Naive B cell (primary cell): ENCODE measurements around the gene SAMHD1. TPM values are rescaled to one million over a fixed set of nuclear protein-coding genes. Genes with fewer than 3 reads are reported as not detected.
"Not testable (repeated sequence)": the region's sequence is repeated elsewhere in the genome, so short reads cannot be mapped to it uniquely, and the experiment has no call there.

Source experiments
- ATAC-seq, 2 donors: fragments of 150-1000 bp; cut with Tn5 transposase; 2 replicates each; pipeline ENCODE4 v1.10.0; 2021; ENCODE audit warnings: low read depth in 2 of 2, mild to moderate bottlenecking in 2 of 2, moderate library complexity in 2 of 2
- DNase-seq: peaks from one replicate; pipeline ENCODE4 v3.0.0; 2022
- H3K27ac Mint-ChIP-seq, 6 donors: one replicate each; pipeline ENCODE4 v1.8.0; 2020 to 2022; ENCODE audit warnings: mild to moderate bottlenecking in 6 of 6, mixed read lengths in 6 of 6, moderate library complexity in 5 of 6, inconsistent platforms in 2 of 6
- H3K27me3 Mint-ChIP-seq, 3 donors: one replicate each; pipeline ENCODE4 v1.8.0; 2021 to 2022; ENCODE audit warnings: mixed read lengths in 3 of 3, mild to moderate bottlenecking in 1 of 3
- H3K36me3 Mint-ChIP-seq, 2 donors: one replicate each; pipeline ENCODE4 v1.8.0; 2020 to 2022; ENCODE audit warnings: mixed read lengths in 2 of 2, inconsistent platforms in 1 of 2, mild to moderate bottlenecking in 1 of 2
- H3K4me1 Mint-ChIP-seq, 3 donors: one replicate each; pipeline ENCODE4 v1.8.0; 2020 to 2022; ENCODE audit warnings: mixed read lengths in 3 of 3, inconsistent platforms in 1 of 3, mild to moderate bottlenecking in 1 of 3, moderate library complexity in 1 of 3
- H3K4me3 Mint-ChIP-seq, 8 donors: one replicate each; pipeline ENCODE4 v1.8.0; 2020 to 2022; ENCODE audit warnings: mild to moderate bottlenecking in 8 of 8, mixed read lengths in 8 of 8, moderate library complexity in 8 of 8, inconsistent platforms in 2 of 8
- H3K9me3 Mint-ChIP-seq, 7 donors: one replicate each; pipeline ENCODE4 v1.8.0; 2020 to 2022; ENCODE audit warnings: mixed read lengths in 7 of 7, mild to moderate bottlenecking in 5 of 7, inconsistent platforms in 2 of 7, moderate library complexity in 1 of 7
- polyA plus RNA-seq, 6 donors: library from polyadenylated mRNA; unstranded; fragments of 300-500 nt; fragmentation: Illumina TruSeq; gene quantifications; one replicate each; pipeline ENCODE4 v1.2.3, GENCODE V29; 2021; ENCODE audit warnings: low read depth in 6 of 6

The SAMHD1 gene
- 10 to 100 TPM; 13.8 to 25.1 (median 20.1) TPM for polyA plus RNA-seq

DNA sequence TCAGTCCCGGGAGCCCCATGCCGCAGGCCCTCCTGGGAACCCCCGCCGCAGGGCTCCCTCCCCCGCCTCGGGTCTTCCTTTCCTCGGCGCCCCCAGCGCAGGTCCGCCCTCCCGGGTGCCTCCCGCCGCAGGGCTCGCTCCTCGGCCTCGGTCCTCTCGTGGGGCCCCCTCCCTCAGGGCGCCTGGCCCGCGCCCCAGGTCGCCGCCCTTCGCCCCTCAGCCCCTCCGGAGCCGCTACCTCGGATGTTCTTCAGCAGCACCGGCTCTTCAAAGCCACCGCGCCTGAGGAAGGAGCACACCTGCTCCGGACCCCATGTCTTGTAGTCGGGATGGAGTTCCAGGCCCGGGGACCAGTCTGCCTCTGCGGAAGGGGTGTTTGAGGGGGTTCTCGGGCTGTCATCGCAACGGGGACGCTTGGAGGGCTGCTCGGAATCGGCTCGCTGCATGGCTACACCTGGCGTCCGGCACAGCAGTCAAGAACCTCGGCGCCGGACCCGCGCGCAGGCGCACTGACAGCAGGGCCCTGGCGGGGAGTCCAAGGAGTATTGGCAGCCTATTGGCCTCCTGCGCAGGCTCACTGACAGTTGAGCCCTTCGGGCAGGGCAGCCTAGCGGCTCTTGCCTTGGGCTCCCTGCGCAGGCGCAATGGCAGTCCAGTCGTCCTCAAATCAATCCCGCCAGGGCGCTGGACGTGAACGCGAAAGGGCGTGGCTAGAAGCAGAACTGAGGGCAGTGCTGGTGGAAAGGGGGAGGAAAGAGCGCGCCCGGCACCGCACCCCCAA is at the start of gene SAMHD1:
Gene SAMHD1, minus strand, starts transcription at position 511 of the 781 bp plus-strand sequence. Its CDS starts 65 bp downstream, at position 446.
- peak; percentile 85 for DNase-seq
- Mint-ChIP-seq H3K9me3 (no peaks in the 10 kb centered on the region), H3K36me3 (no peaks in the 10 kb centered on the region), H3K4me3 (peak within 1 kb of the TSS; percentile 88 to 98 (median 97)), H3K27me3 (no peaks in the 10 kb centered on the region), H3K4me1 (peaks cover 19 to 29% (median 25%) of the 10 kb centered on the region in 3 donors), H3K27ac (peak within 1 kb of the TSS; percentile 78 to 94 (median 92))
- peak; percentile 88 to 90 for ATAC-seq

DNA sequence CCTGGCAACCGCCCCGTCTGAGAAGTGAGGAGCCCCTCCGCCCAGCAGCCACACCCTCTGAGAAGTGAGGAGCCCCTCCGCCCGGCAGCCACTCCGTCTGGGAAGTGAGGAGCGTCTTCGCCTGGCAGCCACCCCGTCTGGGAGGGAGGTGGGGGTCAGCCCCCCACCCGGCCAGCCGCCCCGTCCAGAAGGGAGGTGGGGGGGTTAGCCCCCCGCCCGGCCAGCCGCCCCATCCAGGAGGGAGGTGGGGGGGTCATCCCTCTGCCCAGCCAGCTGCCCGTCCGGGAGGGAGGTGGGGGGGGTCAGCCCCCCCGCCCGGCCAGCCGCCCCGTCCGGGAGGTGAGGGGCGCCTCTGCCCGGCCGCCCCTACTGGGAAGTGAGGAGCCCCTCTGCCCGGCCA is 48.7 kb upstream of the SAMHD1 start:
- not testable (repeated sequence) for ATAC-seq, H3K27ac Mint-ChIP-seq, H3K27me3 Mint-ChIP-seq, H3K4me3 Mint-ChIP-seq, DNase-seq, H3K9me3 Mint-ChIP-seq
- Mint-ChIP-seq H3K4me1 (peaks cover 0 to 13% (median 8%) of the 10 kb centered on the region in 3 donors), H3K36me3 (peaks cover 9 to 31% of the 10 kb centered on the region in 2 donors)

DNA sequence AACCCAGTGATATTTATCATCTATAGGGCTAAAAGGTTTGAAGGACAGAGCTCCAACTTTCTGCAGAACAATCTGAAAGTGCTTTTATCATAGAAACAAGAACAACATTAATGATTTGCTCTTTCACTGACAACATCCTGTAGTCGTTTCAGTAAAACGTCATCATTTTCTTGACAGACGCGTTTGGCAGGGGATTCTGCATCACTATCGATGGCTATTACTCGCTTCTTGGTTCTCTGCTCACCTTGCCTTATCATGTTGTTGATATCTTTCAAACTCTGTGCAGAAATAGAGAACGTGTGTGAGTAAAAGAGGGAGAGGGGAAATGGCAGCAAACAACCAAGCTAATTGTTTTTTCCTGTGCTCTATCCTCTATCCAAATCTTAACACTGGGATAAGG is 47.1 kb upstream of the SAMHD1 start:
- Mint-ChIP-seq H3K27me3 (no peaks in the 10 kb centered on the region), H3K4me3 (no peak overlapping the region), H3K9me3 (peaks cover 0 to 4% (median 0%) of the 10 kb centered on the region in 7 donors), H3K4me1 (peaks cover 0 to 6% (median 6%) of the 10 kb centered on the region in 3 donors), H3K36me3 (peaks cover 18 to 39% of the 10 kb centered on the region in 2 donors), H3K27ac (peak overlapping the region in 1 of 6 donors; percentile 47)
- no peak for ATAC-seq
- DNase-seq, result no peak

DNA sequence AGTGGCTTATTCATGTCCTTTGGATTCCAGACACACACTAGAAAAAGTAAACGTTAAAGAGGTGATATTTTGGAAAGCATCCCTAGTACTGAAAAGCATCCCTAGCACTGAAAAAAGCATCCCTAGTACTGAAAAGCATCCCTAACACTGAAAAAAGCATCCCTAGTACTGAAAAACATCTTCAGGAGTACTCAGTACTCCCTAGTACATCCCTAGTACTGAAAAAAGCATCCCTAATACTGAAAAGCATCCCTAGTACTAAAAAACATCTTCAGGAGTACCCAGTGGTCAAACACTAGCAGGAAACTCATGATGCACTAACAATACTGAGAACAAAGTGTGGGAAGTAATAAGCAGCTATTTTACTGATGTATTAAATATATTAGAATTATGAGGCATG is 45.6 kb upstream of the SAMHD1 start:
- Mint-ChIP-seq H3K36me3 (peaks cover 27 to 41% of the 10 kb centered on the region in 2 donors), H3K27ac (no peak overlapping the region), H3K9me3 (peaks cover 0 to 10% (median 7%) of the 10 kb centered on the region in 7 donors), H3K4me3 (no peak overlapping the region), H3K4me1 (no peaks in the 10 kb centered on the region), H3K27me3 (no peaks in the 10 kb centered on the region)
- ATAC-seq (no peak), DNase-seq (no peak)

DNA sequence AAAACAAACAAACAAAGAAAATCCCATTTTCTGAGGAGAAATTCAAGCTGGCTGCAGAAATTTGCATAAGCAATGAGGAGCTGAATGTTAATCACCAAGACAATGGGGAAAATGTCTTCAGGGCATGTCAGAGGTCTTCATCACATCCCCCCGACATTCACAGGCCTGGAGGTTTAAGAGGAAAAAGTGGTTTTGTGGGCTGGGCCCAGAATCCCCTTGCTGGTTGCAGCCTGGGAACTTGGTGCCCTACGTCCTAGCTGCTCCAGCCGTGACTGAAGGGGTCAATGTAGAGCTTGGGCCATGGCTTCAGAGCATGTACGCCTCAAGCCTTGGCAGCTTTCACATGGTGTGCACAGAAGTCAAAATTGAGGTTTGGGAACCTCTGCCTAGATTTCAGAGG is 42.7 kb upstream of the SAMHD1 start:
- ATAC-seq, DNase-seq, H3K4me3 Mint-ChIP-seq, H3K27me3 Mint-ChIP-seq: not testable (repeated sequence)
- peaks cover 1 to 21% (median 3%) of the 10 kb centered on the region in 3 donors for H3K4me1 Mint-ChIP-seq
- peaks cover 27 to 41% of the 10 kb centered on the region in 2 donors for H3K36me3 Mint-ChIP-seq
- peaks cover 0 to 10% (median 7%) of the 10 kb centered on the region in 7 donors for H3K9me3 Mint-ChIP-seq
- peak overlapping the region in 1 of 6 donors; percentile 44 for H3K27ac Mint-ChIP-seq

DNA sequence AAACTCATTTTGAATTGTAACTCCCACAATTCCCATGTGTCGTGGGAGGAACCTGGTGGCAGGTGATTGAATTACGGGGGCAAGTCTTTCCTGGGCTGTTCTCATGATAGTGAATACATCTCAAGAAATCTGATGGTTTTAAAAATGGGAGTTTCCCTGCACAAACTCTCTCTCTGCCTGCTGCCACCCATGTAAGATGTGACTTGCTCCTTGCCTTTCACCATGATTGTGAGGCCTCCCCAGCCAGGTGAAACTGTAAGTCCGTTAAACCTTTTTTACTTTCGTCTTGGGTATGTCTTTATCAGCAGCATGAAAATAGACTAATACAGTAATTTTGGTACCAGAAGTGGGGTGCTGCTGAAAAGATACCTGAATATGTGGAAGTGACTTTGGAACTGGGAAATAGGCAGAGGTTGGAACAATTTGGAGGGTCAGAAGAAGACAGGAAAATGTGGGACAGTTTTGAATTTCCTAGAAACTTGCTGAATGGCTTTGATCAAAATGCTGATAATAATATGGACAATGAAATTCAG is 41.4 kb upstream of the SAMHD1 start:
- Mint-ChIP-seq H3K27ac (peak overlapping the region in 2 of 6 donors; percentile 41 to 43), H3K4me1 (peaks cover 12 to 33% (median 15%) of the 10 kb centered on the region in 3 donors), H3K36me3 (peaks cover 27 to 40% of the 10 kb centered on the region in 2 donors), H3K4me3 (peak overlapping the region in 1 of 8 donors; percentile 15), H3K27me3 (no peaks in the 10 kb centered on the region), H3K9me3 (peaks cover 0 to 10% (median 7%) of the 10 kb centered on the region in 7 donors)
- no peak for ATAC-seq
- DNase-seq, result no peak

DNA sequence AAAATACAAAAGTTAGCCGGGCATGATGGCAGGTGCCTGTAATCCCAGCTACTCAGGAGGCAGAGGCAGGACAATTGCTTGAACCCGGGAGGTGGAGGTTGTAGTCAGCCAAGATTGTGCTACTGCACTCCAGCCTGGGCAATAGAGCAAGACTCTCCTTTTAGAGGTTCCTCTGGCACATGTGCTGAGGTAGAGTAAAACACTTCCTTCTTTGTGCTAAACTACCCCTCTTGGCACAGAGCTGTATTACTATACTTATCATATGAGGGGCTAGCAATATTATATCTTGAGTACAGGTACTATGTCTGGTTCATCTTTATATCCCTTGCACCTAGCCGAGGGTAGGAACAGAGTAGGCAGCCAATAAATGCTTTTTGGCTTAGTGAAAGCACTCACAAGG is 40.2 kb upstream of the SAMHD1 start:
- DNase-seq, result no peak
- Mint-ChIP-seq H3K27me3 (no peaks in the 10 kb centered on the region), H3K4me3 (no peak overlapping the region)

DNA sequence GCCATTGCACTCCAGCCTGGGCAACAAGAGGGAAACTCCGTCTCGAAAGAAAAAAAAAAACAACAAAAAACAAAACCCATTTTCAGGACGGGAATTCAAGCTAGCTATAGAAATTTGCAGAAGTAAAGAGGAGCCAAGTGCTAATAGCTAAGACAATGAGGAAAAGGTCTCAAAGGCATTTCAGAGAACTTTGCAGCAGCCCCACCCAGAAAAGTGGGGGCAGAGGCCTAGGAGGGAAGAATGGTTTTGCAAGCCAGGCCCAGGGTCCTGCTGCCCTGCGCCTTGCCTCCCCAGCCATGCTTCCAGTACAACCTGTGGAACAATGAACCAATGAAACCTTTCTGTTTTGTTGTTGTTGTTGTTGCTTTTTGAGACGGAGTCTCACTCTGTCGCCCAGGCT is 38.3 kb upstream of the SAMHD1 start:
- Mint-ChIP-seq H3K9me3 (peaks cover 0 to 10% (median 6%) of the 10 kb centered on the region in 7 donors), H3K4me3 (peak overlapping the region in 1 of 8 donors; percentile 61), H3K36me3 (peaks cover 12 to 14% of the 10 kb centered on the region in 2 donors), H3K27ac (peak overlapping the region in 1 of 6 donors; percentile 61), H3K4me1 (peaks cover 12 to 33% (median 15%) of the 10 kb centered on the region in 3 donors), H3K27me3 (no peaks in the 10 kb centered on the region)
- DNase-seq (no peak), ATAC-seq (no peak)

More for the DNA sequence above, 40.2 kb upstream of the SAMHD1 start:
- H3K4me1 Mint-ChIP-seq, result peaks cover 12 to 33% (median 15%) of the 10 kb centered on the region in 3 donors
- peaks cover 27 to 29% of the 10 kb centered on the region in 2 donors for H3K36me3 Mint-ChIP-seq
- H3K27ac Mint-ChIP-seq, result no peak overlapping the region
- H3K9me3 Mint-ChIP-seq, result peaks cover 0 to 10% (median 7%) of the 10 kb centered on the region in 7 donors
- ATAC-seq, result peak in 1 of 2 donors; percentile 43

DNA sequence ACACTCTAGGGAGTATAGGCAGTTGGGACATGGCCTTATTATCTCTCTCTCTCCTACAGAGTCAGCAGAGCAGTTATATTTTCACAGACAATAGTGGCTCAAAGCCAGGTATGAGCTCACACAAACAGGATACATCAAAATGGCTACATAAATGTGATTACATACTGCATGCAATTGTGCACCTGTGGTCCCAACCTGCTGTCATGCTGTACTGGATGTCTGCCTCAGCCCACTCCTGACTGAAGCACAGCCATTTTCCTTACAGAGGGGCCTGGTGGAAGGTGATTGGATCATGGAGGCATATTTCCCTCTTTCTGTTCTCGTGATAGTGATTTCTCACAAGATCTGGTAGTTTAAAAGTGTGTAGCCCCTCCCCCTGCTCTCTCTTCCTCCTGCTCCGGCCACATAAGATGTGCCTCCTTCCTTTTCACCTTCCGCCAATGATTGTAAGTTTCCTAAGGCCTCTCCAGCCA is 37.0 kb upstream of the SAMHD1 start:
- H3K36me3 Mint-ChIP-seq, result peaks cover 7 to 9% of the 10 kb centered on the region in 2 donors
- H3K9me3 Mint-ChIP-seq, result peaks cover 0 to 9% (median 6%) of the 10 kb centered on the region in 7 donors
- peak overlapping the region in 2 of 6 donors; percentile 17 to 65 for H3K27ac Mint-ChIP-seq
- H3K4me1 Mint-ChIP-seq, result peaks cover 16 to 33% (median 20%) of the 10 kb centered on the region in 3 donors
- H3K27me3 Mint-ChIP-seq, result no peaks in the 10 kb centered on the region
- ATAC-seq, result peak; percentile 25 to 59
- no peak for DNase-seq
- H3K4me3 Mint-ChIP-seq, result peak overlapping the region in 2 of 8 donors; percentile 23 to 56

DNA sequence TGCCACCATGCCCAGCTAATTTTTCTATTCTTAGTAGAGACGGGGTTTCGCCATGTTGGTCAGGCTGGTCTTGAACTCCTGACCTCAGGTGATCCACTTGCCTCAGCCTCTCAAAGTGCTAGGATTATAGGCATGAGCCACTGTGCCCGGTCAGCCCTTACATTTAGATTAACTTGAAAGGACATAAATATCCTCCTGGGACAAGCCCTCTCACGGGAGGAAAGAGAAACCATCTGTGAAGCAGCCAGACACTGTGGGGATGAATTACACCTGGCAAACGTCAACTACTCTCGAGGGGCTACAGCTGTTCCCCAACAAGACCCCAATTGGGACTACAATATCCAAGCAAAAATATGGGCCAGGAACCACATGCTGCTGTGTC is 32.7 kb upstream of the SAMHD1 start:
- DNase-seq (no peak), ATAC-seq (no peak)
- Mint-ChIP-seq H3K9me3 (no peaks in the 10 kb centered on the region), H3K27ac (no peak overlapping the region), H3K27me3 (no peaks in the 10 kb centered on the region), H3K36me3 (no peaks in the 10 kb centered on the region), H3K4me1 (peaks cover 12 to 17% (median 15%) of the 10 kb centered on the region in 3 donors), H3K4me3 (no peak overlapping the region)

DNA sequence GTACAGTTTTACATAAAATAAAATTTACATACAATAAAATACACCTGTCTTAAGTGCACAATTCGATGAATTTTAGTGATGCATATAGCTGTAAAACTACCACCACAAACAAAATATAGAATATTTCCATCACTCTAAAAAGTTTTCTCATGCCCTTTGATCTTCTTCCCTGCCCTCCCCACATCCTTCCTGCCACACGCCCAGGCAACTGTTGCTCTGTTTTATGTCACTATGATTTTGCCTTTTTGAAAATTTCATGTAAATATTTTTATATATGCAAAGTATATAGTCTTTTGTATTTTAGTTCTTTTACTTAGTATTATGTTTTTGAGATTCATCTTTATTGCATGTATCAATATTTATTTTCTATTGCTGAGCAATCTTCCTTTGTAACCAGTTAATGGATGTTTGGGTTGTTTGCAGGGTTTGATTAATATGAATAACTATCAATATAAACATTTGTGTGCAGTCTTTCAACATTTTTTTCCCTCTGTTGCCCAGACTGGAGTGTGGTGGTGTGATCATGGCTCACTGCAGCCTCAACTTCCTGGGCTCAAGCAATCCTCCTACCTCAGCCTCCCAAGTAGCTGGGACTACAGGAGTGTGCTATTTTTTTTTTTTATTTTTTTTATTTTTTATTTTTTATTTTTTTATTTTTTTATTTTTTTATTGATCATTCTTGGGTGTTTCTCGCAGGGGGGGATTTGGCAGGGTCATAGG is 23.8 kb upstream of the SAMHD1 start:
- Mint-ChIP-seq H3K4me1 (peaks cover 0 to 16% (median 10%) of the 10 kb centered on the region in 3 donors), H3K27me3 (no peaks in the 10 kb centered on the region), H3K4me3 (peak overlapping the region in 4 of 8 donors; percentile 25 to 47 (median 32)), H3K27ac (peak overlapping the region in 1 of 6 donors; percentile 13), H3K9me3 (no peaks in the 10 kb centered on the region), H3K36me3 (no peaks in the 10 kb centered on the region)
- ATAC-seq, result no peak
- no peak for DNase-seq

DNA sequence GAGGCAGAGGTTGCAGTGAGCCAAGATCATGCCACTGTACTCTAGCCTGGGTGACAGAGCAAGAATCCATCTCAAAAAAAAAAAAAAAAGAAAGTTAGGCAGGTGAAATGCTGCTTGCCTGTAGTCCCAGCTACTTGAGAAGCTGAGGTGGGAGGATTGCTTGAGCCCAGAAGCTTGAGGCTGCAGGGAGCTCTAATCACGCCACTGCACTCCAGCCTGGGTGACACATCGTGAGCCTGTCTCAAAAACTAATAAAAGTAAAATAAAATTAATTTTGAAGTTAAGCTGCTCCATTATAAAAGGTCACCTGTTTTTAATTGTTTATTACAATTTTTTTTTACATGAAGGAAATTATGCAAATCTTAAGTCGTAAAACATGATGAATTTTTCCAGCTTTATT is 23.2 kb upstream of the SAMHD1 start:
- ATAC-seq (no peak), DNase-seq (no peak)
- H3K27ac Mint-ChIP-seq, result no peak overlapping the region
- no peaks in the 10 kb centered on the region for H3K36me3 Mint-ChIP-seq
- peaks cover 0 to 2% (median 0%) of the 10 kb centered on the region in 7 donors for H3K9me3 Mint-ChIP-seq
- H3K4me3 Mint-ChIP-seq, result peak overlapping the region in 1 of 8 donors; percentile 51
- H3K27me3 Mint-ChIP-seq, result no peaks in the 10 kb centered on the region
- peaks cover 6 to 21% (median 11%) of the 10 kb centered on the region in 3 donors for H3K4me1 Mint-ChIP-seq

DNA sequence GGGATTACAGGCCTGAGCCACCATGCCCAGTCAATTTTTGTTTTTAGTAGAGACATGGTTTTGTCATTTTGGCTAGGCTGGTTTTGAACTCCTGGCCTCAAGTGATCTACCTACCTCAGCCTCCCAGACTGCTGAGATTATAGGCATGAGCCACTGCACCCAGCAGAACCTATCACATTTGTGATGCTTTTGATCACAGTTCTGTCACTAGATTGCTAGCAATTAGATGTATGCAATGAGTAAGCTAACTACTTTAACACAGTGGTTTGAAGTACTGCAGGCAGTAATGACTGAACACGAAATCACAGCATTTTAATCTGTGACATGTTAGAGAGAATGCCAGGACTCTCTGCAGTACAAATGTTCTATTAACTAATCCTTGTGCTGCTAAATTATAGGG is 19.6 kb upstream of the SAMHD1 start:
- Mint-ChIP-seq H3K4me3 (no peak overlapping the region), H3K4me1 (peaks cover 17 to 30% (median 20%) of the 10 kb centered on the region in 3 donors)

More for the DNA sequence above, 19.6 kb upstream of the SAMHD1 start:
- no peak for ATAC-seq
- no peaks in the 10 kb centered on the region for H3K36me3 Mint-ChIP-seq
- no peak for DNase-seq
- H3K9me3 Mint-ChIP-seq, result peaks cover 0 to 2% (median 0%) of the 10 kb centered on the region in 7 donors
- no peaks in the 10 kb centered on the region for H3K27me3 Mint-ChIP-seq
- no peak overlapping the region for H3K27ac Mint-ChIP-seq
